ENCODE data around the gene GADL1.
A peak's percentile ranks its signal among the peaks of the same experiment; 100 is the strongest.

The GADL1 gene

GRCh38 chr3:30760040-30760695 is 134.3 kb downstream of the GADL1 start:
- DNase-seq (ENCODE audit: low read depth) = no peak

- no peak for DNase-seq (ENCODE audit: low read depth)
Observed at GRCh38 chr3:30756218-30756617, 138.2 kb downstream of the GADL1 start.

- DNase-seq (ENCODE audit: low read depth) = no peak
Observed at GRCh38 chr3:30754426-30754825, 140.0 kb downstream of the GADL1 start.

GRCh38 chr3:30753766-30754165 is 140.7 kb downstream of the GADL1 start:
- no peak for DNase-seq (ENCODE audit: low read depth)

GRCh38 chr3:30752970-30753369 is 141.5 kb downstream of the GADL1 start:
- no peak for DNase-seq (ENCODE audit: low read depth)

GRCh38 chr3:30752491-30752890 is 142.0 kb downstream of the GADL1 start:
- no peak for DNase-seq (ENCODE audit: low read depth)

- DNase-seq (ENCODE audit: low read depth) = no peak
Observed at GRCh38 chr3:30751610-30752299, 142.7 kb downstream of the GADL1 start.

GRCh38 chr3:30750967-30751366 is 143.5 kb downstream of the GADL1 start:
- DNase-seq (ENCODE audit: low read depth) = no peak

- no peak for DNase-seq (ENCODE audit: low read depth)
Observed at GRCh38 chr3:30749230-30749629, 145.2 kb downstream of the GADL1 start.

GRCh38 chr3:30747771-30748281 is 146.6 kb downstream of the GADL1 start:
- peak; percentile 40 for DNase-seq (ENCODE audit: low read depth)

GRCh38 chr3:30743641-30744317 is 150.7 kb downstream of the GADL1 start:
- DNase-seq (ENCODE audit: low read depth) = no peak

- no peak for DNase-seq (ENCODE audit: low read depth)
Observed at GRCh38 chr3:30742796-30743619, 151.5 kb downstream of the GADL1 start.

GRCh38 chr3:30741889-30742288 is 152.6 kb downstream of the GADL1 start:
- no peak for DNase-seq (ENCODE audit: low read depth)

- DNase-seq (ENCODE audit: low read depth) = no peak
Observed at GRCh38 chr3:30738605-30739004, 155.9 kb downstream of the GADL1 start.

GRCh38 chr3:30737743-30738499 is 156.5 kb downstream of the GADL1 start:
- DNase-seq (ENCODE audit: low read depth) = no peak

- no peak for DNase-seq (ENCODE audit: low read depth)
Observed at GRCh38 chr3:30733696-30734095, 160.8 kb downstream of the GADL1 start.

- DNase-seq (ENCODE audit: low read depth) = no peak
Observed at GRCh38 chr3:30733209-30733608, 161.3 kb downstream of the GADL1 start.

GRCh38 chr3:30730967-30731366 is 163.5 kb downstream of the GADL1 start:
- no peak for DNase-seq (ENCODE audit: low read depth)

- DNase-seq (ENCODE audit: low read depth) = no peak
Observed at GRCh38 chr3:30729936-30730335, 164.5 kb downstream of the GADL1 start.

- DNase-seq (ENCODE audit: low read depth) = no peak
Observed at GRCh38 chr3:30729512-30729911, 164.9 kb downstream of the GADL1 start.

GRCh38 chr3:30728143-30728542 is 166.3 kb downstream of the GADL1 start:
- no peak for DNase-seq (ENCODE audit: low read depth)

Data from HS-27A (cell line).